SK-N-SH treated with all-trans-retinoic acid at 6 μM for 48 hours (cell line): ENCODE data around the gene ZNF470.

Experiments used
- ATAC-seq: fragments of 200-7000 bp; cut with Tn5 transposase; 3 replicates; pipeline ENCODE4 v1.9.1; 2020; ENCODE audit warnings: mild to moderate bottlenecking, moderate library complexity
- ARNTL ChIP-seq: fragments of 450-650 bp; formaldehyde crosslinking; IDR thresholded peaks from 2 replicates; pipeline ENCODE4 v1.5.0; 2020; ENCODE audit warnings: low read depth, mild to moderate bottlenecking, moderate library complexity, borderline replicate concordance
- BACH2 ChIP-seq: fragments of 250-450 bp; sonication (Bioruptor Pico); IDR thresholded peaks from 2 replicates; pipeline ENCODE4 v1.9.0; 2021; ENCODE audit warnings: mild to moderate bottlenecking, borderline replicate concordance
- CSDC2 ChIP-seq: fragments of 250-450 bp; sonication (Bioruptor Pico); IDR thresholded peaks from 2 replicates; pipeline ENCODE4 v1.5.0; 2020; ENCODE audit warnings: mild to moderate bottlenecking, moderate library complexity
- CSRNP3 ChIP-seq: fragments of 250-450 bp; sonication (Bioruptor Pico); IDR thresholded peaks from 2 replicates; pipeline ENCODE4 v1.5.1; 2021; ENCODE audit warnings: mild to moderate bottlenecking, moderate library complexity
- ESRRG ChIP-seq: fragments of 250-450 bp; sonication (Bioruptor Pico); IDR thresholded peaks from 2 replicates; pipeline ENCODE4 v1.6.1; 2021; ENCODE audit warnings: mild to moderate bottlenecking
- GLIS3 ChIP-seq: fragments of 250-450 bp; sonication (Bioruptor Pico); IDR thresholded peaks from 2 replicates; pipeline ENCODE4 v1.5.0; 2020; ENCODE audit warnings: mild to moderate bottlenecking, moderate library complexity
- ISL1 ChIP-seq: fragments of 250-450 bp; sonication (Bioruptor Pico); IDR thresholded peaks from 2 replicates; pipeline ENCODE4 v2.1.2; 2022; ENCODE audit warnings: mild to moderate bottlenecking, moderate library complexity
- OSR1 ChIP-seq: fragments of 250-450 bp; sonication (Bioruptor Pico); IDR thresholded peaks from 2 replicates; pipeline ENCODE4 v1.8.0; 2022; ENCODE audit warnings: moderate library complexity, mild to moderate bottlenecking, inconsistent platforms
- PATZ1 ChIP-seq: fragments of 250-450 bp; sonication (Bioruptor Pico); IDR thresholded peaks from 2 replicates; pipeline ENCODE4 v1.8.0; 2020; ENCODE audit warnings: mild to moderate bottlenecking, moderate library complexity, borderline replicate concordance
- POU6F1 ChIP-seq: fragments of 250-450 bp; sonication (Bioruptor Pico); IDR thresholded peaks from 2 replicates; pipeline ENCODE4 v1.8.0; 2021; ENCODE audit warnings: low read depth, mild to moderate bottlenecking, moderate library complexity, borderline replicate concordance
- PPARA ChIP-seq: fragments of 250-450 bp; sonication (Bioruptor Pico); IDR thresholded peaks from 2 replicates; pipeline ENCODE4 v1.5.0; 2020; ENCODE audit warnings: mild to moderate bottlenecking, borderline replicate concordance
- RARB ChIP-seq: fragments of 250-450 bp; sonication (Bioruptor Pico); IDR thresholded peaks from 2 replicates; pipeline ENCODE4 v1.8.0; 2021; ENCODE audit warnings: mild to moderate bottlenecking, moderate library complexity
- SNAI2 ChIP-seq: fragments of 250-450 bp; sonication (Bioruptor Pico); IDR thresholded peaks from 2 replicates; pipeline ENCODE4 v1.5.0; 2020; ENCODE audit warnings: mild to moderate bottlenecking, moderate library complexity
- TCF4 ChIP-seq: fragments of 250-450 bp; sonication (Bioruptor Pico); IDR thresholded peaks from 2 replicates; pipeline ENCODE4 v1.8.0; 2021; ENCODE audit warnings: mild to moderate bottlenecking, moderate library complexity, borderline replicate concordance
- TOX ChIP-seq: fragments of 250-450 bp; sonication (Bioruptor Pico); IDR thresholded peaks from 2 replicates; pipeline ENCODE4 v1.8.0; 2021; ENCODE audit warnings: mild to moderate bottlenecking, moderate library complexity, borderline replicate concordance
- TSHZ2 ChIP-seq: fragments of 250-450 bp; sonication (Bioruptor Pico); IDR thresholded peaks from 2 replicates; pipeline ENCODE4 v1.5.0; 2020; ENCODE audit warnings: mild to moderate bottlenecking, moderate library complexity
- ZC3H10 ChIP-seq: fragments of 250-450 bp; sonication (Bioruptor Pico); IDR thresholded peaks from 2 replicates; pipeline ENCODE4 v1.5.1; 2021; ENCODE audit warnings: mild to moderate bottlenecking, moderate library complexity
- ZFP3 ChIP-seq: fragments of 250-450 bp; sonication (Bioruptor Pico); IDR thresholded peaks from 2 replicates; pipeline ENCODE4 v1.5.0; 2020; ENCODE audit warnings: mild to moderate bottlenecking, moderate library complexity
- ZFP30 ChIP-seq: fragments of 450-650 bp; formaldehyde crosslinking; IDR thresholded peaks from 2 replicates; pipeline ENCODE4 v1.5.0; 2022; ENCODE audit warnings: mild to moderate bottlenecking, moderate library complexity
- ZNF565 ChIP-seq: fragments of 450-650 bp; formaldehyde crosslinking; conservative IDR thresholded peaks from 2 replicates; pipeline ENCODE4 v1.5.0; 2020; ENCODE audit warnings: low read depth, mild to moderate bottlenecking, moderate library complexity
- ZNF70 ChIP-seq: fragments of 450-650 bp; formaldehyde crosslinking; IDR thresholded peaks from 2 replicates; pipeline ENCODE4 v1.5.0; 2020; ENCODE audit warnings: mild to moderate bottlenecking, moderate library complexity
- ZNF8 ChIP-seq: fragments of 450-650 bp; formaldehyde crosslinking; IDR thresholded peaks from 2 replicates; pipeline ENCODE4 v1.5.0; 2020; ENCODE audit warnings: mild to moderate bottlenecking, moderate library complexity

ZNF470 gene

GRCh38 chr19:56595548-56595899, 28.3 kb downstream of the ZNF470 start (continued):
- TF ChIP-seq POU6F1 (CRISPR knock-in tag): no peak
- no peak for TF ChIP-seq TCF4 (CRISPR knock-in tag)
- TF ChIP-seq ZNF565 (CRISPR knock-in tag): no peak
- no peak for TF ChIP-seq TSHZ2 (CRISPR knock-in tag)
- TF ChIP-seq ZNF8 (CRISPR knock-in tag): no peak
- TF ChIP-seq ZFP3 (CRISPR knock-in tag): no peak
- TF ChIP-seq CSDC2: no peak

GRCh38 chr19:56596676-56597075, 29.4 kb downstream of the ZNF470 start:
- TF ChIP-seq ZNF565 (CRISPR knock-in tag): no peak
- TF ChIP-seq SNAI2 (CRISPR knock-in tag): no peak
- no peak for TF ChIP-seq ZNF70 (CRISPR knock-in tag)
- TF ChIP-seq ISL1: no peak
- no peak for TF ChIP-seq GLIS3 (CRISPR knock-in tag)
- no peak for TF ChIP-seq ESRRG
- no peak for TF ChIP-seq ZNF8 (CRISPR knock-in tag)
- TF ChIP-seq TOX (CRISPR knock-in tag): no peak
- no peak for TF ChIP-seq ZC3H10 (CRISPR knock-in tag)
- no peak for TF ChIP-seq BACH2 (CRISPR knock-in tag)
- TF ChIP-seq ZFP30: no peak
- no peak for ATAC-seq

GRCh38 chr19:56597696-56598095, 30.4 kb downstream of the ZNF470 start:
- TF ChIP-seq GLIS3 (CRISPR knock-in tag) (no peak), ARNTL (CRISPR knock-in tag) (no peak), BACH2 (CRISPR knock-in tag) (no peak), ZNF8 (CRISPR knock-in tag) (no peak)
- no peak for ATAC-seq

GRCh38 chr19:56601375-56601774, 34.1 kb downstream of the ZNF470 start:
- no peak for ATAC-seq
- TF ChIP-seq ESRRG (no peak), ZNF565 (CRISPR knock-in tag) (no peak), PPARA (CRISPR knock-in tag) (no peak), CSDC2 (no peak), ARNTL (CRISPR knock-in tag) (no peak)

- no peak for ATAC-seq
Observed at GRCh38 chr19:56603829-56604228, 36.6 kb downstream of the ZNF470 start.

More at GRCh38 chr19:56603829-56604228, 36.6 kb downstream of the ZNF470 start:
- TF ChIP-seq PPARA (CRISPR knock-in tag) (no peak), GLIS3 (CRISPR knock-in tag) (no peak), CSRNP3 (CRISPR knock-in tag) (no peak), ZC3H10 (CRISPR knock-in tag) (no peak), ZNF70 (CRISPR knock-in tag) (no peak), ESRRG (no peak), ZFP3 (CRISPR knock-in tag) (no peak), TOX (CRISPR knock-in tag) (no peak), SNAI2 (CRISPR knock-in tag) (no peak), TCF4 (CRISPR knock-in tag) (no peak), ISL1 (no peak), ZNF565 (CRISPR knock-in tag) (no peak), OSR1 (CRISPR knock-in tag) (no peak), RARB (CRISPR knock-in tag) (no peak), PATZ1 (CRISPR knock-in tag) (no peak), TSHZ2 (CRISPR knock-in tag) (no peak)
